Measurements from ENCODE around the gene COL13A1. TPM values are rescaled to one million over a fixed set of nuclear protein-coding genes. Genes with fewer than 3 reads are reported as not detected.

COL13A1 gene
- total RNA-seq, 1 experiment from 2014 or later: 3.6 TPM

DNA sequence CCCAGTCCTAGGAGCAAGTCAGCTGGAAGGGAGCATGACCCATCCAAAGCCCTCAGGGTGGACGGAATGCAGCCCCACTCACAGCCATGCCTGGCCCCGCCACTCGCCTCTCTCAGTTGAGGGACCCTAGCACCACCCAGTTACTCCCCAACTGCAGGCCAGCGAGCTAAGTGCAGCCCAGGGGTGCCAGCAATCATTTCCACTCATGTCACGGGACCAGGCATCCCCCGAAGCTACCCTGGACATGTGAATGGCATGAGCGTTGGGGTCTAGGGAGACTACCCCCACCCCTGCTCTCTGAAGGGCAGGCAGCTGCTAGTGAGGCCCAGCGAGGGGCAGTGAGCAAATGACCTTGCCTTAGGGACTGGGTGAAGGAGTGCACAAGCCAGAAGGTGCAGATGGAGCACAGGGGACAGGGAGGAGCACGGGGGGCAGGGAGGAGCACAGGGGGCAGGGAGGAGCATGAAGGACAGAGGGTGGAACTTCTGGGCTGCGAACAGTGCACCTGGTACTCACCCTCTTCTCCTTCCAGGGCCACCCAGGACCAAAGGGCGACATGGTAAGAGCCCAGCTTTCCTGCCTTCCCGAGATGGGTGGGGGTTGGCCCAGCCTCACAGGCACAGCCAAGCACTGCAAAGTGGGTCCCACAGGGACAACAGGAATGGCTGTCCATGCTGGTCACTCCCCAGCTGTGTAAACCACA, 87.3 kb downstream of the COL13A1 start:
- peak overlapping the region in 1 of 3 experiments; percentile 21; a peak in 3 of 7 replicates for H3K27ac Mint-ChIP-seq
- Histone ChIP-seq H3K27ac (ENCODE audit: insufficient read length, low read depth, low read length) (no peak overlapping the region), H2BK5ac (ENCODE audit: insufficient read length, low read length) (no peak overlapping the region), H3K14ac (ENCODE audit: insufficient read depth, low read length) (no peak overlapping the region; the same call in 1 of the 2 replicates), H2BK15ac (ENCODE audit: low read depth, low read length) (no peak overlapping the region), H2AFZ (ENCODE audit: low read length) (no peak overlapping the region), H3K23ac (ENCODE audit: insufficient read length, low read depth, low read length) (no peak overlapping the region), H3K79me1 (ENCODE audit: insufficient read depth, low read depth, low read length, poor library complexity, severe bottlenecking) (no peaks in the 10 kb centered on the region), H2BK12ac (ENCODE audit: insufficient read length, low read depth, low read length) (no peak overlapping the region), H3K4me2 (ENCODE audit: insufficient read depth, insufficient read length, low read length) (no peak overlapping the region), H3K27me3 (ENCODE audit: insufficient read depth, low read length) (no peaks in the 10 kb centered on the region), H3K23me2 (ENCODE audit: insufficient read length, low read depth, low read length, poor library complexity, severe bottlenecking) (no peaks in the 10 kb centered on the region), H3K4me1 (ENCODE audit: insufficient read depth, low read length) (no peaks in the 10 kb centered on the region), H2AK5ac (ENCODE audit: insufficient read length, low read length) (no peak overlapping the region), H4K5ac (ENCODE audit: insufficient read length, low read depth, low read length) (no peak overlapping the region), H3K56ac (ENCODE audit: insufficient read length, low read depth, low read length) (no peak overlapping the region), H2BK120ac (ENCODE audit: low read depth, low read length, poor library complexity, severe bottlenecking) (no peak overlapping the region), H3K79me2 (ENCODE audit: insufficient read depth, low read length) (no peaks in the 10 kb centered on the region), H3K9ac (ENCODE audit: extremely low read depth, insufficient read length, low read length) (no peak overlapping the region), H4K20me1 (ENCODE audit: control insufficient read depth, insufficient read depth, insufficient read length) (no peaks in the 10 kb centered on the region), H2BK20ac (ENCODE audit: low read depth, low read length, poor library complexity, severe bottlenecking) (no peak overlapping the region), H3K18ac (ENCODE audit: insufficient read length, low read depth, low read length) (no peak overlapping the region), H4K91ac (ENCODE audit: insufficient read length, low read depth, low read length) (no peak overlapping the region), H4K8ac (replicated peaks; ENCODE audit: insufficient read length, low read depth, low read length) (no peak overlapping the region), H3T11ph (ENCODE audit: low read length) (no peak overlapping the region), H3K4ac (ENCODE audit: low read depth, low read length) (no peak overlapping the region), H3K9me3 (ENCODE audit: control insufficient read depth, low read depth, low read length) (no peaks in the 10 kb centered on the region)
- no peak overlapping the region for H3K4me3 Mint-ChIP-seq
- H3K27me3 Mint-ChIP-seq (ENCODE audit: low read depth): peaks cover 10% of the 10 kb centered on the region; the same call in 1 of the 2 replicates
- TF ChIP-seq, protein P1, sequence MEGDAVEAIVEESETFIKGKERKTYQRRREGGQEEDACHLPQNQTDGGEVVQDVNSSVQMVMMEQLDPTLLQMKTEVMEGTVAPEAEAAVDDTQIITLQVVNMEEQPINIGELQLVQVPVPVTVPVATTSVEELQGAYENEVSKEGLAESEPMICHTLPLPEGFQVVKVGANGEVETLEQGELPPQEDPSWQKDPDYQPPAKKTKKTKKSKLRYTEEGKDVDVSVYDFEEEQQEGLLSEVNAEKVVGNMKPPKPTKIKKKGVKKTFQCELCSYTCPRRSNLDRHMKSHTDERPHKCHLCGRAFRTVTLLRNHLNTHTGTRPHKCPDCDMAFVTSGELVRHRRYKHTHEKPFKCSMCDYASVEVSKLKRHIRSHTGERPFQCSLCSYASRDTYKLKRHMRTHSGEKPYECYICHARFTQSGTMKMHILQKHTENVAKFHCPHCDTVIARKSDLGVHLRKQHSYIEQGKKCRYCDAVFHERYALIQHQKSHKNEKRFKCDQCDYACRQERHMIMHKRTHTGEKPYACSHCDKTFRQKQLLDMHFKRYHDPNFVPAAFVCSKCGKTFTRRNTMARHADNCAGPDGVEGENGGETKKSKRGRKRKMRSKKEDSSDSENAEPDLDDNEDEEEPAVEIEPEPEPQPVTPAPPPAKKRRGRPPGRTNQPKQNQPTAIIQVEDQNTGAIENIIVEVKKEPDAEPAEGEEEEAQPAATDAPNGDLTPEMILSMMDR (conservative IDR thresholded peaks at IDR 0.05): no peak
- no CpG with 5 or more reads among the region's 12 CpGs for WGBS (ENCODE audit: extremely low coverage, insufficient read length, low lambda C conversion rate)
- H3K36me3 Mint-ChIP-seq (ENCODE audit: insufficient read depth in 1 of 3, low read depth in 3 of 3): no peaks in the 10 kb centered on the region
- H3K4me1 Mint-ChIP-seq: peaks cover 0 to 5% of the 10 kb centered on the region in 2 experiments; a peak in 1 of 4 replicates
- no peaks in the 10 kb centered on the region for H3K9me3 Mint-ChIP-seq
- DNase-seq: no peak

All from H9 (cell line).